ENCODE data around the gene MYO1D. TPM values are rescaled to one million over a fixed set of nuclear protein-coding genes. Genes with fewer than 3 reads are reported as not detected.

Gene MYO1D
- total RNA-seq, 1 experiment from 2014 or later: 23.5 TPM

DNA sequence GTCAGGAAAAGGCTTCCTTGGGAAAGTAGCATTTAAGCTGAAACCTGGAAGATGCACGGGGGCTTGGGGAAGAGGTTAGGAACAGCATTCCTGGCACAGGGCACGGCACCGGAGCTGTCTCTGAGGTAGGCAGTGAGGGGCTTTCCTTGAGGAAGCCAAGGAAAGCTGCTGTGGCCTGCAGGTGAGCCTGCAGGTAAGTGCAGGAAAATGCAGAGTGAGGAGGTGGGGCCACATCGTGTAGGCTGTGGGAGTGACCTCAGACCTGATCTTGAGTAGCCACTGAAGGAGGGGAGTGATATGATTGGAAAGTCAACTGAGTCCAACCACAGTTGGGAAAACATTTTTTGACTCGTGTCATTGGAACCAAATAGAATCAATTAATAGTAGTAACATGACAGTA is 310.6 kb downstream of the MYO1D start:
- TF ChIP-seq EZH2 (IDR thresholded peaks at IDR 0.05; ENCODE audit: low read length, unreplicated experiment) (no peak), EZH2phosphoT487 (IDR thresholded peaks at IDR 0.05; ENCODE audit: borderline replicate concordance, low read length) (no peak)
- TF ChIP-seq, protein P1, sequence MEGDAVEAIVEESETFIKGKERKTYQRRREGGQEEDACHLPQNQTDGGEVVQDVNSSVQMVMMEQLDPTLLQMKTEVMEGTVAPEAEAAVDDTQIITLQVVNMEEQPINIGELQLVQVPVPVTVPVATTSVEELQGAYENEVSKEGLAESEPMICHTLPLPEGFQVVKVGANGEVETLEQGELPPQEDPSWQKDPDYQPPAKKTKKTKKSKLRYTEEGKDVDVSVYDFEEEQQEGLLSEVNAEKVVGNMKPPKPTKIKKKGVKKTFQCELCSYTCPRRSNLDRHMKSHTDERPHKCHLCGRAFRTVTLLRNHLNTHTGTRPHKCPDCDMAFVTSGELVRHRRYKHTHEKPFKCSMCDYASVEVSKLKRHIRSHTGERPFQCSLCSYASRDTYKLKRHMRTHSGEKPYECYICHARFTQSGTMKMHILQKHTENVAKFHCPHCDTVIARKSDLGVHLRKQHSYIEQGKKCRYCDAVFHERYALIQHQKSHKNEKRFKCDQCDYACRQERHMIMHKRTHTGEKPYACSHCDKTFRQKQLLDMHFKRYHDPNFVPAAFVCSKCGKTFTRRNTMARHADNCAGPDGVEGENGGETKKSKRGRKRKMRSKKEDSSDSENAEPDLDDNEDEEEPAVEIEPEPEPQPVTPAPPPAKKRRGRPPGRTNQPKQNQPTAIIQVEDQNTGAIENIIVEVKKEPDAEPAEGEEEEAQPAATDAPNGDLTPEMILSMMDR (conservative IDR thresholded peaks at IDR 0.05; ENCODE audit: low read depth, low read length): no peak
- Histone ChIP-seq H3K9me2 (replicated peaks; ENCODE audit: low read length) (no peaks in the 10 kb centered on the region), H3K27me3 (ENCODE audit: low read length) (no peaks in the 10 kb centered on the region), H3K4me1 (ENCODE audit: insufficient read depth, low read length) (peaks cover 32% of the 10 kb centered on the region), H3K9me3 (ENCODE audit: low read length) (no peaks in the 10 kb centered on the region), H3K27ac (ENCODE audit: low read length) (no peak overlapping the region), H3K9ac (ENCODE audit: low read length) (no peak overlapping the region), H3K79me2 (ENCODE audit: low read length) (no peaks in the 10 kb centered on the region), H2AFZ (ENCODE audit: low read length) (no peak overlapping the region), H3K36me3 (ENCODE audit: low read depth, low read length) (no peaks in the 10 kb centered on the region), H3K4me2 (ENCODE audit: low read length) (no peak overlapping the region), H4K20me1 (ENCODE audit: low read length) (no peaks in the 10 kb centered on the region), H3F3A (ENCODE audit: low read length, unreplicated experiment) (no peaks in the 10 kb centered on the region), H3K4me3 (ENCODE audit: low read length) (no peak overlapping the region)
- no peak for ATAC-seq
- no peak for DNase-seq
- ChIA-PET CTCF (no interaction called here), POLR2A (ENCODE audit: unreplicated experiment) (no interaction called here)
- intact Hi-C loops (cut with micrococcal nuclease): no loop called here
- BruUV-seq (replicated peaks): no TSS peak

DNA sequence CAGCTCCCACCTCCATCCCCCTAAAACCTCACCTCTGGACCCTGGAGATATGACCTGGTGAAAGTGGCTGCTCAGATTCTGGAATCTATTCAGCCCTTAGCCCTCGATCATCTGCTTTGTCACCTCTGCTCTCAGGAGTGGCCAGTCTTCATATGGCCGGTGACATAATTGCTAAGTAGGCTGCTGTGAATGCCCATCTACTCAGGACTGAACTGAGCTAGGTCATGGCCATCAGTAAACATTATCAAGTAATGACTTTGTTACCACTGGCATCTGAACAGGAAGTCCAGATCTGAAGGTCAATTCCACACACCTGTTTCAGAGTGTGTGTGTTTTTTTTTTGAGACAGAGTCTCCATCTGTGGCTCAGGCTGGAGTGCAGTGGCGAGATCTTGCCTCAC is 311.5 kb downstream of the MYO1D start:
- POLR2A ChIA-PET (ENCODE audit: unreplicated experiment): no interaction called here
- no peaks in the 10 kb centered on the region for H3K9me2 ChIP-seq (replicated peaks; ENCODE audit: low read length)
- no peak overlapping the region for H3K9ac ChIP-seq (ENCODE audit: low read length)
- no peak for TF ChIP-seq EZH2phosphoT487 (IDR thresholded peaks at IDR 0.05; ENCODE audit: borderline replicate concordance, low read length)
- TF ChIP-seq, protein P1 (conservative IDR thresholded peaks at IDR 0.05; ENCODE audit: low read depth, low read length): no peak
- no peak for TF ChIP-seq EZH2 (IDR thresholded peaks at IDR 0.05; ENCODE audit: low read length, unreplicated experiment)
- no peaks in the 10 kb centered on the region for H3K27me3 ChIP-seq (ENCODE audit: low read length)
- H4K20me1 ChIP-seq (ENCODE audit: low read length): no peaks in the 10 kb centered on the region
- no TSS peak for BruUV-seq (replicated peaks)
- no peak overlapping the region for H2AFZ ChIP-seq (ENCODE audit: low read length)
- no peak overlapping the region for H3K4me3 ChIP-seq (ENCODE audit: low read length)
- no peaks in the 10 kb centered on the region for H3F3A ChIP-seq (ENCODE audit: low read length, unreplicated experiment)
- no peaks in the 10 kb centered on the region for H3K79me2 ChIP-seq (ENCODE audit: low read length)
- no peaks in the 10 kb centered on the region for H3K9me3 ChIP-seq (ENCODE audit: low read length)
- H3K4me2 ChIP-seq (ENCODE audit: low read length): no peak overlapping the region
- no peak overlapping the region for H3K27ac ChIP-seq (ENCODE audit: low read length)
- no peaks in the 10 kb centered on the region for H3K36me3 ChIP-seq (ENCODE audit: low read depth, low read length)
- CTCF ChIA-PET: no interaction called here
- peaks cover 32% of the 10 kb centered on the region for H3K4me1 ChIP-seq (ENCODE audit: insufficient read depth, low read length)
- intact Hi-C loops (cut with micrococcal nuclease): no loop called here
- ATAC-seq: no peak
- DNase-seq: no peak

DNA sequence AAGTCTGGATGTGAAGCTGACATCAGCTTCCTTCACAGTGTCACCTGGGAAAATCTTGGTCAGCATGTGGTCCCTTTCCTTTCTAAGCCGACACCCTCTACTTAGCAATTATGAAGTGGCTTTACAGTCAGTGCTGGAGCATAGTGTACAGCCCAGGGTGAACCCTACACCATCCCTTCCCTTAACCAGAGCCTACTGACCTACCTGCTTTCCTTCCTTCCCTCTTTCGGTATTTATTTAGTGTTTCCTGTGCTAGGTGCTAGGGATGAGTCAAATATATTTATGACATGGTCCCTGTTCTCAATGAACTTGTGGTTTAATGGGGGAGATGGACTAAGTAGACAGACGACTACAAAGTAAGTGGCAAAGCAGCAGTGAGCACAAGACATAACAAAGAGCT is 312.6 kb downstream of the MYO1D start:
- H3K4me3 ChIP-seq (ENCODE audit: low read length): no peak overlapping the region
- intact Hi-C loops (cut with micrococcal nuclease): no loop called here
- H3K79me2 ChIP-seq (ENCODE audit: low read length): no peaks in the 10 kb centered on the region
- ChIA-PET POLR2A (ENCODE audit: unreplicated experiment) (no interaction called here), CTCF (no interaction called here)
- peaks cover 23% of the 10 kb centered on the region for H3K4me1 ChIP-seq (ENCODE audit: insufficient read depth, low read length)
- ATAC-seq (peak; percentile 73), DNase-seq (peak; percentile 65)
- H4K20me1 ChIP-seq (ENCODE audit: low read length): no peaks in the 10 kb centered on the region
- peak overlapping the region; percentile 50 for H3K4me2 ChIP-seq (ENCODE audit: low read length)
- TF ChIP-seq EZH2 (IDR thresholded peaks at IDR 0.05; ENCODE audit: low read length, unreplicated experiment): no peak
- no peak for TF ChIP-seq EZH2phosphoT487 (IDR thresholded peaks at IDR 0.05; ENCODE audit: borderline replicate concordance, low read length)
- TF ChIP-seq, protein P1 (conservative IDR thresholded peaks at IDR 0.05; ENCODE audit: low read depth, low read length): no peak
- BruUV-seq (replicated peaks): no TSS peak
- H3K9ac ChIP-seq (ENCODE audit: low read length): no peak overlapping the region
- no peak overlapping the region for H2AFZ ChIP-seq (ENCODE audit: low read length)
- no peaks in the 10 kb centered on the region for H3F3A ChIP-seq (ENCODE audit: low read length, unreplicated experiment)
- H3K36me3 ChIP-seq (ENCODE audit: low read depth, low read length): no peaks in the 10 kb centered on the region
- H3K9me2 ChIP-seq (replicated peaks; ENCODE audit: low read length): no peaks in the 10 kb centered on the region
- H3K27me3 ChIP-seq (ENCODE audit: low read length): no peaks in the 10 kb centered on the region
- H3K27ac ChIP-seq (ENCODE audit: low read length): 0 out of 2 replicates have a peak overlapping the region, but pooled peaks have one; percentile 23
- H3K9me3 ChIP-seq (ENCODE audit: low read length): no peaks in the 10 kb centered on the region
